SK-N-DZ (cell line): Measurements from ENCODE around the gene DNM2.

ENCODE experiments used
- DNase-seq: peaks from one replicate; pipeline ENCODE4 v3.0.0-alpha.2; 2015; ENCODE audit warnings: low spot score

The DNM2 gene

DNA sequence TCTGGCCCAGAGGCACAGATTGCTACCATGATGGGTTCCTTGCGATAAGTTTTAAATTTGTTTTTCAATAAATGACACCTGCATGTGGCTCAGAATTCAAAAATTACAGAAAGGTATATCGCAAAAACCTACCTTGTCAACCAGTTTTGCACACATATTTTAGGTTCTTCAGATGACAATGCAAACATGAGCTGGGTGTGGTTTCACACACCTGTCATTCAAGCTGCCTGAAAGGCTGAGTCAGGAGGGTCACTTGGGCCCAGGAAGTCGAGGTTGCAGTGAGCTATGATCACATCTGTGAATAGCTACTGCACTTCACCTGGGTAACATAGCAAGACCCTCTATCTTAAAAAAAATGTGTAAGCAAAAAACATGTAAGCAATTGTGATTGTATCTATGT, 56.1 kb downstream of the DNM2 start:
- DNase-seq: no peak

DNA sequence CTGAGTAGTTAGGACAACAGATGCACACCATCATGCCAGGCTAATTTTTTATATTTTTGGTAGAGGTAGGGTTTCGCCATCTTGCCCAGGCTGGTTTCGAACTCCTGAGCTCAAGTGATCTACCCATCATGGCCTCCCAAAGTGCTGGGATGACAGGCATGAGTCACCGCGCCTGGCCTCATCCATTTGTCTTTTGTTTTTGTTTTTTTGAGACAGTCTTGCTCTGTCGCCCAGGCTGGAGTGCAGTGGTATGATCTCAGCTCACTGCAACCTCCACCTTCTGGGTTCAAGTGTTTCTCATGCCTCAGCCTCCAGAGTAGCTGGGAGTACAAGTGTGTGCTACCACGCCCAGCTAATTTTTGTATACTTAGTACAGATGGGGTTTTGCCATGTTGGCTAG, 57.0 kb downstream of the DNM2 start:
- DNase-seq: no peak

DNA sequence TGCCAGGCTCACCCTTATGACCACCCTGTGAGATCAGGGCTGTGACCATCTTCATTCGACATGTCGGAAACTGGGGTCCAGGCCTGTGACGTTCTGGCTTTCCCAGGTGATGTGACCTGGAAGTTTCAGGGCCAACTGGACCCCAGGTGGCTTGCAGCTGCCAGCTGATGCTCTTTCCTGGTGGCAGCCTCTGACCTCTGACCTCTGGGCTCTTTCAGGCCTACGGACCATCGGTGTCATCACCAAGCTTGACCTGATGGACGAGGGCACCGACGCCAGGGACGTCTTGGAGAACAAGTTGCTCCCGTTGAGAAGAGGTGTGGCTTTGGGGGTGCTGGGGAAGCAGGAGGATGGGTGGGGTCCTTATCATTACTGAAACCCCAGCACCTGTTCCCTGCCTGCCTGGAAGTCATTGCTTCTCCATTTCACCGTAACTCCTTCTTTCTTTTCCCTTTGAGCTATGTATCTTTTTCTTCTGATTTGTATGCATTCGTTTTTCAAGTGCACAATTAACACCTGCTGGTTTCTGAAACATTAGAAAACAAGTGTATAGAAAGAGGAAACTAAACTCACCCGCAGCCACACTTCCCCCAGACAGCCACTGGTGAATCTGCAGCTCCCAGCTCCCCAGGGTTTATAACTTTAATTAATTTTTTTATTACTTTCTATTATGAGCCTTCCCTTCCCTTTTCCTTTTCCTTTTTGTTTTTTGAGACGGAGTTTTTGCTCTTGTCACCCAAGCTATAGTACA, 59.2 kb downstream of the DNM2 start:
- no peak for DNase-seq

DNA sequence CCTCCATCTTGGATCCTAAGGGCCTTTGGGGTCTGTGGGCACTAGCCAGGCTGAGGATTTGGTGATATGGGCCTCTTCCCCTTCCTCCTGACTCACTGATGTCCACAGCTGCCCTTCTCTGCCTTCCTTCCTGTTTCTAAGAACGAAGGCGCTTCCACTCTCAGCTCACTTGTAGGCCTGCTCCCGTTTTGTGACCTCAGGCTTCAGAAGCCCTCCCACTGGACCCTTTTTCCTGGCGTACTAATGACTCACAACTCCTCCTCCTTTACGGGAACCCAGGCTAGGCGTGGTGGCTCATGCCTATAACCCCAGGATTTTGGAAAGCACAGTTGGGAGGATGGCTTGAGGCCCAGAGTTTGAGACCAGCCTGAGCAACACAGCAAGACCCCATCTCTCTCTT, 62.5 kb downstream of the DNM2 start:
- DNase-seq: no peak

DNA sequence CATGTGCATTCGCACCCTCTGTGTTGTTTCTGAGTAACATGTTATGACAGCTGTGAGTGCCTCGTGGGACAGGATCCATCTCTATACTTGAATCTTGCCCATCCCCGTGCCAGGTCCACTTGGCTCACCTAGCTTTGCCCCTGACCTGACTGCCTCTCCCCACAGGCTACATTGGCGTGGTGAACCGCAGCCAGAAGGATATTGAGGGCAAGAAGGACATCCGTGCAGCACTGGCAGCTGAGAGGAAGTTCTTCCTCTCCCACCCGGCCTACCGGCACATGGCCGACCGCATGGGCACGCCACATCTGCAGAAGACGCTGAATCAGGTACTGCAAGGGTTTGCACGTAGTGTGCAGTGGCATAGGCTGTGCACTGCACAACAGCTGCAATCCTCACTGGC, 64.9 kb downstream of the DNM2 start:
- DNase-seq: no peak

DNA sequence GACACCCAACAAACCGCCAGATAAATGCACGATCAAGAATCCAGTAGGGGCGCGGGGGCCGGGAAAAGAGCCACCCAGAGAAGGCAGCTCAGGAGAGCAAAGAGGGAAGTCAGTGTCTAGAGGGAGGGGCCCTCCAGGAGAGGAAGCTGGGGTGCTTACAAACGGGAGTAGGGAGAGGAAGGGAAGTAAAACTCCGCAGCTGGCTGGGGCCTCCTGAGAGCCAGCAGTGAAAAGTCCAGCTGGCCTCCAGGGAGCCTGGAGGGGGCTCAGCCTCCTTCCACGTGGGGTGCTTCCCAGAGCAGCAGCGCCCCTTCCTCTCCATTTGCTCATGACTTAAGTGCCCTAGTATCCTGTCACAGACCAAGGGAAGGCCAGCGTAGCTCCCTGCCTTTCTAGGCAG, 66.4 kb downstream of the DNM2 start:
- no peak for DNase-seq

DNA sequence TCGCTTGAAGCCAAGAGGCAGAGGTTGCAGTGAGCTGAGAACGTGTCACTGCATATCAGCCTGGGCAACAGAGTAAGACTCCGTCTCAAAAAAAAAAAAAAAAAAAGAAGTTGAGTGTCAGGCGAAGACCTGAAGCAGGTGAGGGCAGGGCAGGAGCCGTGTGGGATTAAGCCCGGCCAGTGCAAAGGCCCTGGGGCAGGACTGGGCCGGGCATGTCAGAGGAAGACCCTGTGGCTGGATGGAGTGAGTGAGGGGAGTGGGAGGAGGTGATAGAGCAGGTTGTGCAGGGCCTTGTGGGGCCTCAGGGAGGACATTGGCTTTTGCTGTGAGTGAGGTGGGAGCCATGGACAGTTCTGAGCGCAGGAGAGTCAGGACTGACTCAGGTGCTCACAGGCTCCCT, 70.3 kb downstream of the DNM2 start:
- no peak for DNase-seq

DNA sequence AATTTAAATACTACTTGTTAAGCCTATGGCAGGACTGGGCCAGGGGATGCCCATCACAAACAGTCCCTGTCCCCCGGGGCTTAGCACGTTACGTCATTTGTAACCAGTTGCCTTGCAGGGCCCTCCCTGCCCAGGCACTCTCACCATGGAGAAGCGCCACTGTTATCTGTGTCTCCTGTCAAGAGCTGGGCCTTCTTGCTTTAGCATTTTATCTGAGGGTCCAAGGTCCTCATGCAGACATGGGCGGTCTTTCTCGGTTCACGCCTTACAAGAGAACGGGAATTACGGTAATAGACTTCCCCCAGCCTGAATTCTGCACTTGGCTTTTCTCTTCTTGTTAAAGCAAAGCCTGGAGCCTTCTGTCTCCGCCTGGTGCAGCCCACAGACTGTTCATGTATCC, 72.0 kb downstream of the DNM2 start:
- DNase-seq: no peak

DNA sequence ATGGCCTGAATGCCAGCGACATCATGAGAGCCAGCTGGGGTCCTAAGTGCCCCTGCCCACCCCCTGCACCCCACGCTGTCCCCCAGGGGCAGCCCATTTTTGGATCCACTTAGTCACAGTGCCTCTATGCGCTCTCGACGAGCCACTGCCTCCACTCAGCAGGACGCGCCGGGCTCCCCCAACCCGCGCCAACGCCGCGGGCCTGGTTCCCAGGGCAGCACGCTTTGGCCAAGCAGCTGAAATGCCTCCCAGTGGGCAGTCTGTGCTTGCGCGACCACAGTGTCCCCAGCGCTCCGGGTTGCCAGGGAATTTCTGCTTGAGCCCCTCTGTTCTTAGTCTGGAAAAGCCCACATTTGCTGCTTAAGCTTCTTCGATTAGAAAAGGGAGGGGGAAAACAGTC, 78.8 kb downstream of the DNM2 start:
- no peak for DNase-seq

DNA sequence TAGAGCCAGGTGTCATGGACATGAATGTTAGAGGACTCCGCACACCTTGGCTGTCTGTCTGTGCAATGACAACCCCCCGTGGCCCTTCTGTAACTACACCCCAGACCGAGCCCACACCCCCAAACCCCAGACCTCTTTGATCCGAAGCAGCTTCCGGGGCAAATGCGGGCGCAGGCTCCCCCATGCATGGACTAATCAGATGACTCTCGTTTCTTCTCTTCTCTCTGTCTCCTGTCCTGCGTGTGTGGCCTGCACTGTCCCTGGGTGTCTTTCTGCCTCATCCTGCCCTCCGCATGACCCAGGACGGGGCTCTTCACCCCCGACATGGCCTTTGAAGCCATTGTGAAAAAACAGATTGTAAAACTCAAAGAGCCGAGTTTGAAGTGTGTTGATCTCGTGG, 79.2 kb downstream of the DNM2 start:
- no peak for DNase-seq

DNA sequence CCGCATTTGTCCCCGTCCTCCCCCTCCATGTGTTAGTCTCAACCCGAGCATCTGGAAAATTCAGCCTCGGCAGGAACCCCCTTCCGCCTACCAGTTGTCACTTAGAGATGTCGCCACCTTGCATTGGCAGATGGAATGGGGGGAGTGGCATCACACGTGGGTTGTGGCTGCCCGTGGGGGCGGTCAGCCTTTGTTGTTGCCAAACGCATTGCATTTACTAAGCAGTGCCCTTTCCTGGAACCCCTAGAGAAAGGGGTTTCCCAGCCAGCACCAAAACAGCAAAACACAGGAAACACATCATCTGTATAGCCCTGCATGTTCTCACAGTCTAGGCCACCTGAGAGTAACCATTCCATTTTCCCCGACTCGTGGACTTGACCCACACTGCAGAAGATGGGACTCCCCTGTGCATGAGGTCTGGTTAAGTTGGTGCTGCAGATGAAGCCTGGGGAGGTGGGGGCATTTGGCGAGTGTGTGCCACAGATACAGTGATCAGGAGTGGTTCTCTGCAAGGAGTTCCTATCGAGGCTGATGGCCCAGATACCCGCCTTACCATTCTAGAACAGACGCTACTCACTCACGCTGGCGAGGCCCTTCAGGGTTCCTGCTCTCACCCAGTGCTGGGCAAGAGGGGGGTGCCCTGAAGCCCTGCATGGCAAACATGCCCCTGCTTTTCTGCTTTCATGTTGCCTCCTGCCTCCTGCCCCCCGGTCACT, 79.8 kb downstream of the DNM2 start:
- no peak for DNase-seq

DNA sequence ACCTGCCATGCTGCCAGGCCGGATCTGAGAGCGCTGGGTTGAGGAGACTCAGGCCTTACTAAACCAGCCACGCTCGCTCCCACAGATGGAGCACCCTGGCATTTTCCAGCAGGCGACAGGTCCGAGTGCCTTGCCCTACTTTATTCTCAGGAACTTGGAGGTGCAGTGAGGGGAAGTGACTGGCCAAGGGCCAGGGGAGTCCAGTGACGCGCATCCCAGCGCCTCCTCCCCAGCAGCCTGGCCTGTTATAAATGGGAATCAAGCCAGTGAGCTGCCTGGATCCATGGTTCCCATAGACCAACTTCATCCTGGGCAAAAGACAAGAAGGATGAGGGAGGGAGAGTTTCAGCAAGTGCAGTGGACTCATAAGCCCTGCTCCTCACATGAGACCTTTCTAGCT, 82.6 kb downstream of the DNM2 start:
- DNase-seq: no peak

DNA sequence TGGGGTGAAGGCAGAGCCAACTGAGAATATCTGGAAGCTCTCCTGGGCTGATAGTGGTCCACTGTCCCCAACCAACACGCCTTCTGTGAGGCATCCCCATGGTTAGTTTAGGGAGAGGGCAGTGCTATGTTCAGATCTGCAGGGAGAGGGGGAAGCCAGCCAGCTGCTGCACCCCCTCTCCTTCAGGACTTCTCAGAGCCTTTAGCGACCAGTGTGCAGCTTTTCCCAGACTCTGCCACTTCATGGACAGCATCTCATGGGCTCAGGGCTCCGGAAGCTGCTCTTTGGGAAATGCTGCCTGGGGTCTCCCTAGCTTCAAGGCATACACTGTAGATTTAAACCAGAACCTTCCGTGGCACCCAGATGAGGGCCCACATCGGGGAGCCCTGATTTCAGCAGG, 84.6 kb downstream of the DNM2 start:
- DNase-seq: no peak

DNA sequence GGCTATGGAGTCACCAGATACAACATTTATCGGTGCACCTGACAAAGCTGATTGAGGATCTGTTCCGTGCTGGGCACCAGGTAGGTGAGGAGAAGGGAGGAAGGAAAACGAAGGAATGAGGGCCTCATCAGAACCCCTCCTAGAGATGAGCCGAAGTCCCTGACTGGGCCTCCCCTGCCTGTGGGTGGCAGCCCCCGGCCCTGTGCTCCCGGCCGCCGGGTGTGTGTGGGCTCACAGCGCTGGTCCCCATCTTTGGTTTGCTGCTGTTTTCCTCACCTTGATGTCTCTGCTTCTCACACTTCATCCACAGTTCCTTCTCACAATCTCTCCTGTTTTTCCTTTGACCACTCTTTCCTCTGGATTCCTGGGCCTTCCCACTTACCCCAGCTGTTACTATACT, 85.4 kb downstream of the DNM2 start:
- no peak for DNase-seq

DNA sequence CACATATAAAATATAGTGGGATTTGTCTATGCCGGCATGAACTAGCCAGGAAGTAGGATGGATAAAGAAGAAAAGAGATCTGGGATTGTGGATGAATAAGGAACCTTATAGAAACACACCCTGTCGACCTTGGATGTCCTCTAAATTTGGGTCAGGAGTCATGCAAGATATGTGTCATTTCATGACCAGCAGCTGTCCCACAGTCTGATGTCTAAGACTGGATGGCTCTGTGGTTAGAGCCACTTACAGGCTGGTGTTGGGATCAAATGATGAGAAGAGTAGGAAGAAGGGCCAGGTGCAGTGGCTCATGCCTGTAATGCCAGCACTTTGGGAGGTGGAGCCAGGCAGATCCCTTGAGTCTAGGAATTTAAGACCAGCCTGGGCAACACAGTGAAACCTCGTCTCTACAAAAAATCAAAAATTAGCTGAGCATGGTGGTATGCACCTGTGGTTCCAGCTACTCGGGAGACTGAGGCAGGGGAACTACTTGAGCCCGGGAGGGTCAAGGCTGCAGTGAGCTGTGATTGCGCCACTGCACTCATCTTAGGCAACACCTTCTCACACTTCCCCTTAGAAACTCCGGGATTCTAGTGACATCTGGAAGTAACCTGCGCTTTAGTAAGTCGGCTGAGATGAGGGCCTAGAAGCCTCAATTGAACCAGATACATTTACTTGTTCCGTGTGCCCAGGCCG, 87.3 kb downstream of the DNM2 start:
- no peak for DNase-seq

DNA sequence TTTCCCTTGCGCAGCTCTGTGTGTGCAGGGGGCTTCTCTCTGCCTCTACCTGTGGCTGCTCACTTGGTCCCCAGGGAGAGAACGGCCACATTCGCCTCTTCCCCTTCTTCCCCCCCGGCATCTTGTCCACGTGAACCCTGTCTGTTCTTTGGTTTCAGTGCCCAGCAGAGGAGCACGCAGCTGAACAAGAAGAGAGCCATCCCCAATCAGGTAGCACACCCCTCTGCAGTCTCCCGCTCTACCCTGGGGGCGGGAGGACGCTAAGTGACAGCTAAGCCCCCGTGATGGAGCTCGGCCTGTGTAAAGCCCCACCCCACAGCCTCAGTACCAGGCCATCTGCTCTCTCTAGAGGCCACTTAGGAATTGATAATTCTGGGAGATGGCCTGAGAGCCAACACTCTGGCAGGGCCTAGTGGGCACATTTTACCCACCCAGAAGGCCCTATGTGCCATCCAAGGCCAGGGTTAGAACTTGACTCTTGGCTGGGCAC, 87.9 kb downstream of the DNM2 start:
- no peak for DNase-seq

DNA sequence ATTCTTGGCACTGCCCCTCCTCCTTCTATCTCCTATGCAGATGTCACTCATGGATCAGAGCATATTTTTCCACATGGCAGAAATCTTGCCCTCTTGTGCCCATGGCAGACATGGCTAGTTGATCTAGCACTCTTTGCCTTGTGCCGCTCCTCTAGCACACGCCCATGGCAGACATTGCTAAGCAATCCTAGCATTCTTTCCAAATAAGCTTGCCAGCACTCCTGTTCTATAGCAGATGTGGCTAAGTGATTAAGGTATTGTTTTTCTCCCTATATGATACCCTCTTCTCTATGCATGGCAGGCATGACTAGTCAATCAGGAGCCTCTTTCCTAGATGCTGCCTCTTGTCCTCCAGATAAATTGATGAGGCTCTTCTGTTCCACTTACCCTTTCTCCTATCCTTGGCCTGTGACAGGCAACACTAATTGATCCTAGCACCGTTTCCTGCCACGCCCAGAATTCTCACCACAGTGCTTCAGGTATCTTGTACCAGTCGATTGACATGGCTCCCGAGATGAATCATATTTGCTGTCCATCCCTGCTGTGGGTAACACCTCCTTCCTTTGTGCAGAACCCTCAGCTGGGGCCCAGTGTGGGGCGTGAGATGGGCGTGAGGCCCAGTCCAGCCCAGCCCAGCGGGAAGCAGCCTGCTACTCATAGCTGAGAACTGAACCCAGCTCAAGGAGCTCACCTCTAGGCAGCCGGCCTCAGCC, 91.2 kb downstream of the DNM2 start:
- DNase-seq: no peak

DNA sequence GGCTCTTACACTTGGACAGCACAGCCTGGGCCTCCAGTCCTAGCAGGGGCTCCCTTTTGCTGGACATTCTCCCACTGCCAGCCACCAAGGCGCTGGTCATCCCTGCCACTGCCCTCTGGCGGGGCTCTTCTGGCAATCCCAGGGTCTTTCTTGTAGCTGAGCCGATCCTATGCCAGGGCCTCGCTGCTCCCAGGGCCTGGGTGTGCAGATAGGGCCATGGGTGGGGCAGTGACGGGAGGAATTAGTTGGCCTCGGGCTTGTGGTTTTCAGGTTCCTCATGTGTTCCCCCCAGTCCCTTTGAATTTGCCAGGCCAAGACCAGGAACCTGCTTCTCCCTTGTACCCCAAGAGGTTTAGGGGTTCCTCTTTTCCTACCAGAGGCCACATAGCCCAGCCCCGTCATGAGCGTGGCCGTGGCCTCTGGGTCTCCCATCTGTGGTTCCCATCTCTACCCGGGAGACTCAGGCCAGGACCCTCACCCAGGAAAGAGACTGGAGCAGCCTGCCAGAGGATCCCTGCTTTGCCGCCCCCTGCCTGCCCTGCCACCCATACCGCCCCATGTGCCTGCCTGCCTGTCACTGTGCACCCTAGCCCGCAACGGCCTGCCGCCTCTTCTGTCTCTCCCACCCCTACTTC, 91.9 kb downstream of the DNM2 start:
- no peak for DNase-seq

DNA sequence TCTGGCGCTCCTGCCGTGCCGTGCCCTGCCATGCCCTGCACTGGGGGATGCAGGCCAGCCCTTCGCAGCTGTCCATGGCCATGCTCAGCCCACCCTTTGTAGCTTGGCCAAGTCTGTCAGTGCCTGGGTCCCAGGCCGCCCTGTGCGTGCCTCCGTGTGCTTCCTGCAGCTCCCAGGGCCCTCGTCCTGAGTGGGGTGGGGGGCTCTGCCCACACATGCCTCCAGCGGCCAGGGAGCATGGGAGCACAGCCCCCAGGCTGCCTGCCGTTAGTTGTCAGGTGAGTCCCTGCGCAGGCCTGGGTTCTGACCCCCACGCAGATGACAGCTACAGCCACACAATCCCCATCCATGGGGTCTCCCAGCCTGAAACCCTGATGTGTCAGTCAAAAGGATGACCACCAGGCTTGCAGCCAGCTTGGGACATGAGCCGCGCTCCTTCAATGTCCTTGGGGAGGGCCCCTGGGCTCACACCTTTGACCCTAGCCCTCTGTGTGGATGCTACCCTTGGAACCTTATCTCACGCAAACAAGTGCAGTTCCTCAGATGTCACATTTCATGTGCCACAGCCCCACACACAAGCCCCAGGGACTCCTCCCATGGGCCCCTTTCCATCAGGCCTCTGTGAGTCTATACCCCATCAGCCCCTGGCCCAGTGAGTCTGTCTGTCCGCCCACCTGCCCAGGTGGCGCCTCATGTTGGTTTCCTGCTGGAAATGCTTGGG, 93.7 kb downstream of the DNM2 start:
- DNase-seq: no peak

DNA sequence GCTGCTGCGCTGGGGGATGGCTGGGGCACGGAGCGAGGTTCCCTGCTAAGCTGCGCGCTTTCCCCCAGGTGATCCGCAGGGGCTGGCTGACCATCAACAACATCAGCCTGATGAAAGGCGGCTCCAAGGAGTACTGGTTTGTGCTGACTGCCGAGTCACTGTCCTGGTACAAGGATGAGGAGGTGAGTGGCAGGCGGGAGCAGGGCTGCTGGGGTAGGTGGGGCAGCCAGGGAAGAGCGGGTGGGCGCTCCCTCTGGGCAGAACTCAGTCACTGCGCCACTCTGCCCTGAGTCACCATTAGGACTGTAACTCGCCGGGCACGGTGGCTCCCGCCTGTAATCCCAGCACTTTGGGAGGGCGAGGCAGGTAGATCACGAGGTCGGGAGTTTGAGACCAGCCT, 94.3 kb downstream of the DNM2 start:
- no peak for DNase-seq

DNA sequence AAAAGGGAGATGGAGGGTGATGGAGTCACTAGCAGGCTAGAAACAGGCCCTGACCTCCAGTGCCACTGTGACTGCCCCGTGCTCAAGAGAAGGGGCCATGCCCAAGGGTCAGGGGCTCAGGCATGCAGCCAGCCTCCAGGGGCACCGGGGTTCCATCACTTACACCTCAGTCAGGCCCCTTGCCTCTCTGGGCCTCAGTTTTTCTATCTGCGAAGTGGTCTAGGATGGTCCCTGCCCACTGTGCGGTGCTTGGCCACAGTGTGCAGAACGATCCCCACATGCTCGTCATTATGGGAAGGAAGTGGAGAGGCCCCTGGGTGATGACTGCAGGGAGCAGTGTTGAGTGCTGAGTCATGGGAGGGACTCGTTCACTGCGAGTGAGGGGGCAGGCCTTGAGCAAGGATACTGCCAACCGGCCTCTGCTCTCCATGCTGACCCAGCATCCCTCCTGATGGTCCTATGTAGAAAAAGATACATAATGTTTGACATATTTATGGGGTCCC, 95.1 kb downstream of the DNM2 start:
- DNase-seq: no peak
